ENCODE measurements around the gene CYP46A1.

CYP46A1 gene

DNA sequence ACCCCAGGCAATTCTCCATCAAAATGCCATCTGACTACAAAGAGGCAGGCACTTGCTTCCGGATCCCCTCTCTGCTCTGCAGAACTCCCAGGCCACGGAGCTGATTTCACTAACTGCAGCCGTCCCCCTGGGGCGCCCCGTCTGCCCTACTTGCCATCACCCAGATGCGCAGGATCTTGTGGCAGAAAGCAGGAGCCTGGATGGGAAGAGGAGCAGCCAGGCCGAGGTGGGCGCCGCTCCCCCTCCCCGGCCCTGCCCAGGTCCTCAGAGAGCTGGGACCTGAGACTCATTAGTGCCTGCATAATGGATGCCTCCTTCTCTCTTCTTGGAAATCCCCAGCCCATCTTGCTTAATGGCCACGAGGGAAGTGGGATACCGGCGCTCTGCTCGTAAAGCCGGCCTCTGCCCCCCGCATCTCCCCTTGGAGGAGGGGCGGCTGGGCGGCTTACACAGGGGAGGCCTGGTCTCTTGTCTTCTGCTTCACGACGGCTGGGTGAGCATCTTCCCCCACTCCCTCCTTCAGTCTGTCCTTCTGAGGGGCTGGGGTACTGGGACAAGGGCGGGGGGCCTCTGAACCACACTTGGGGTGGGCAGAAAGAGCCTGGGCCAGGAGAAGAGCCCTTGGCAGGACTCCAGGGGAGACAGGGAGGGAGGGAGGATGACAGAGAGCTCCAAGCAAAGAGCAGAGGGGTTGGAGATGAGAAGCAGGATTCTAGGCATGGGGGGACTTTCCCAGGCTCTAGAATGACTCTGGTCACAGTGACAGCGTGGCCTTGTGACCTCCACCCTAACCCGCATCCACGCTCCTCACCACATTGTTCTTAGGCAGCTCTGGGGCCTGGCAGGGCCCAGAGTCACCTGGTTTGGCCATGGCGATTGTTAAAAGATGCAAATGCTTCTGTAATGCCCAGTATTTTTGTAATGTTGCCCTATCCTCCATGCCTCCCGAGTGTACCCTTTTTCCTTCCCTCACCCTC lies 89.7 kb downstream of the CYP46A1 start:
- no peak overlapping the region for H3K27ac ChIP-seq (replicated peaks)
- no peak for DNase-seq (ENCODE audit: low read depth in 1 of 2, low spot score in 1 of 2)
- no peak overlapping the region for H3K4me3 ChIP-seq (replicated peaks; ENCODE audit: insufficient read depth, low read length)
- TF ChIP-seq, protein P1, sequence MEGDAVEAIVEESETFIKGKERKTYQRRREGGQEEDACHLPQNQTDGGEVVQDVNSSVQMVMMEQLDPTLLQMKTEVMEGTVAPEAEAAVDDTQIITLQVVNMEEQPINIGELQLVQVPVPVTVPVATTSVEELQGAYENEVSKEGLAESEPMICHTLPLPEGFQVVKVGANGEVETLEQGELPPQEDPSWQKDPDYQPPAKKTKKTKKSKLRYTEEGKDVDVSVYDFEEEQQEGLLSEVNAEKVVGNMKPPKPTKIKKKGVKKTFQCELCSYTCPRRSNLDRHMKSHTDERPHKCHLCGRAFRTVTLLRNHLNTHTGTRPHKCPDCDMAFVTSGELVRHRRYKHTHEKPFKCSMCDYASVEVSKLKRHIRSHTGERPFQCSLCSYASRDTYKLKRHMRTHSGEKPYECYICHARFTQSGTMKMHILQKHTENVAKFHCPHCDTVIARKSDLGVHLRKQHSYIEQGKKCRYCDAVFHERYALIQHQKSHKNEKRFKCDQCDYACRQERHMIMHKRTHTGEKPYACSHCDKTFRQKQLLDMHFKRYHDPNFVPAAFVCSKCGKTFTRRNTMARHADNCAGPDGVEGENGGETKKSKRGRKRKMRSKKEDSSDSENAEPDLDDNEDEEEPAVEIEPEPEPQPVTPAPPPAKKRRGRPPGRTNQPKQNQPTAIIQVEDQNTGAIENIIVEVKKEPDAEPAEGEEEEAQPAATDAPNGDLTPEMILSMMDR (IDR thresholded peaks at IDR 0.05; ENCODE audit: insufficient read depth, low read length), result no peak
- no peak for TF ChIP-seq POLR2AphosphoS5 (IDR thresholded peaks at IDR 0.05; ENCODE audit: low read depth)
- no peak for TF ChIP-seq SPI1 (IDR thresholded peaks at IDR 0.05; ENCODE audit: borderline replicate concordance, low read depth)
- TF ChIP-seq, protein P2, sequence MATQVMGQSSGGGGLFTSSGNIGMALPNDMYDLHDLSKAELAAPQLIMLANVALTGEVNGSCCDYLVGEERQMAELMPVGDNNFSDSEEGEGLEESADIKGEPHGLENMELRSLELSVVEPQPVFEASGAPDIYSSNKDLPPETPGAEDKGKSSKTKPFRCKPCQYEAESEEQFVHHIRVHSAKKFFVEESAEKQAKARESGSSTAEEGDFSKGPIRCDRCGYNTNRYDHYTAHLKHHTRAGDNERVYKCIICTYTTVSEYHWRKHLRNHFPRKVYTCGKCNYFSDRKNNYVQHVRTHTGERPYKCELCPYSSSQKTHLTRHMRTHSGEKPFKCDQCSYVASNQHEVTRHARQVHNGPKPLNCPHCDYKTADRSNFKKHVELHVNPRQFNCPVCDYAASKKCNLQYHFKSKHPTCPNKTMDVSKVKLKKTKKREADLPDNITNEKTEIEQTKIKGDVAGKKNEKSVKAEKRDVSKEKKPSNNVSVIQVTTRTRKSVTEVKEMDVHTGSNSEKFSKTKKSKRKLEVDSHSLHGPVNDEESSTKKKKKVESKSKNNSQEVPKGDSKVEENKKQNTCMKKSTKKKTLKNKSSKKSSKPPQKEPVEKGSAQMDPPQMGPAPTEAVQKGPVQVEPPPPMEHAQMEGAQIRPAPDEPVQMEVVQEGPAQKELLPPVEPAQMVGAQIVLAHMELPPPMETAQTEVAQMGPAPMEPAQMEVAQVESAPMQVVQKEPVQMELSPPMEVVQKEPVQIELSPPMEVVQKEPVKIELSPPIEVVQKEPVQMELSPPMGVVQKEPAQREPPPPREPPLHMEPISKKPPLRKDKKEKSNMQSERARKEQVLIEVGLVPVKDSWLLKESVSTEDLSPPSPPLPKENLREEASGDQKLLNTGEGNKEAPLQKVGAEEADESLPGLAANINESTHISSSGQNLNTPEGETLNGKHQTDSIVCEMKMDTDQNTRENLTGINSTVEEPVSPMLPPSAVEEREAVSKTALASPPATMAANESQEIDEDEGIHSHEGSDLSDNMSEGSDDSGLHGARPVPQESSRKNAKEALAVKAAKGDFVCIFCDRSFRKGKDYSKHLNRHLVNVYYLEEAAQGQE (IDR thresholded peaks at IDR 0.05; ENCODE audit: insufficient replicate concordance, low read depth), result no peak
- no peaks in the 10 kb centered on the region for H3K27me3 ChIP-seq (ENCODE audit: insufficient read depth, poor library complexity, severe bottlenecking)

DNA sequence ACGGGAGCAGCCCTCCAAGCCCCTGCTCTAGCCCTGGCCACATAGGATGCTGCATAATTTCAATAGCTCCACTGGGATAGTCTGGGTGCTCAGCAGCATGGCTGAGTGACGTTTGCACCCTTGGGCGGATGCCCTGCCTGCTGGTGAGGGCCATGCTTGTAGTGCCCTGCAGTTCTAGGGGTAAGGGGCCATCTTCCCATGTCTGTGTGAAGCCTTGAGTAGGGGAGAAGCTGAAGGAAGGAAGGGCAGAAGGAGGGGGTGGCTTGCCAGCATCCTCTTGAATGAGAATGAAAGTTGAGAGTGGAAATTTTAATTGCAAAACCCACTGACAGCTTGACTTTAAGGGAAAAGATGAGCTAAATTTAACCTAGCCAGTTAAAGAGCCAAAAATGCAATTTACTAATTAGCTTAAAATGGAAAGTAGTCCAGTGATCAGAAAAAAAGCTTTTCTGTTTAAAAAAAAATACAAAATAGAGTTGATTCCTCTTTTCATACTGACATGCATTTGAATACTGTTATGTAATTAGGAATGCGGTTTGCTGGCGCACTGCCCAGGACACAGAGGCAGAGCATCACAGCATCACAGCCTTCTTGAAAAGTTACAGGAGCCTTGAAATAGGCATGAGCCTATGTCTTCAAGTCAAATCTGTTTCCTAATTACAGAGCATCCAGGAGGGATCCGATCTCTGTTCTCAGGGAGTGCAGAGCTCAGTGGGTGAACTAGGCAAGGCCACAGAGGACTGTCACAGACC lies 90.6 kb downstream of the CYP46A1 start:
- no peak overlapping the region for H3K4me3 ChIP-seq (replicated peaks; ENCODE audit: insufficient read depth, low read length)
- no peak overlapping the region for H3K27ac ChIP-seq (replicated peaks)
- peak in 1 of 2 experiments; percentile 46 for DNase-seq (ENCODE audit: low read depth in 1 of 2, low spot score in 1 of 2)
- TF ChIP-seq GABPA (IDR thresholded peaks at IDR 0.05; ENCODE audit: low read depth) (no peak), POLR2AphosphoS5 (IDR thresholded peaks at IDR 0.05; ENCODE audit: low read depth) (no peak), SPI1 (IDR thresholded peaks at IDR 0.05; ENCODE audit: borderline replicate concordance, low read depth) (no peak)
- TF ChIP-seq, protein P2 (IDR thresholded peaks at IDR 0.05; ENCODE audit: insufficient replicate concordance, low read depth), result no peak
- TF ChIP-seq, protein P1 (IDR thresholded peaks at IDR 0.05; ENCODE audit: insufficient read depth, low read length), result no peak
- no peaks in the 10 kb centered on the region for H3K27me3 ChIP-seq (ENCODE audit: insufficient read depth, poor library complexity, severe bottlenecking)

DNA sequence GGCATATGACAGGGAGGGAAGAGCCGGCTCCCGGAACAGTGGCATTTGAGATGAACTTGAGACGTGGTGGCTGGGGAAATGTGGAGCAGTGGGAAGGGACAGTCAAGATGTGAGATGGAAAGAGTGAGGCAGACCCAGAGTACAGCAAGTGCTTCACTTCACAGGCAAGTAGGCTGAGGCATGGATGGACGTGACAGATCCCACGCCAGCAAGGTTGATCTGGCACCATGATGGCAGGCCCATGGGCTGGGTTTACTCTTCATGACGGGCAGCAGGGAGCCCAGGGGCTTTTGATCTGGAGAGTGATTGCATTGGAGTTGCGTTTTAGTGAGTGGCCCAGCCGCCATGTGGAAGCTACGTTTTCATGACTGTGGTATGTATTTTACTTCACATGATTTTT lies 91.3 kb downstream of the CYP46A1 start:
- H3K4me3 ChIP-seq (replicated peaks; ENCODE audit: insufficient read depth, low read length), result no peak overlapping the region
- no peak overlapping the region for H3K27ac ChIP-seq (replicated peaks)
- no peak for DNase-seq (ENCODE audit: low read depth in 1 of 2, low spot score in 1 of 2)
- TF ChIP-seq GABPA (IDR thresholded peaks at IDR 0.05; ENCODE audit: low read depth) (no peak), POLR2AphosphoS5 (IDR thresholded peaks at IDR 0.05; ENCODE audit: low read depth) (no peak), SPI1 (IDR thresholded peaks at IDR 0.05; ENCODE audit: borderline replicate concordance, low read depth) (no peak)
- TF ChIP-seq, protein P1 (IDR thresholded peaks at IDR 0.05; ENCODE audit: insufficient read depth, low read length), result no peak
- TF ChIP-seq, protein P2 (IDR thresholded peaks at IDR 0.05; ENCODE audit: insufficient replicate concordance, low read depth), result no peak
- no peaks in the 10 kb centered on the region for H3K27me3 ChIP-seq (ENCODE audit: insufficient read depth, poor library complexity, severe bottlenecking)
